ENCODE results near the gene PPIP5K2. TPM values are rescaled to one million over a fixed set of nuclear protein-coding genes. Genes with fewer than 3 reads are reported as not detected.

The PPIP5K2 gene
- total and polyA plus RNA-seq, 3 donors from 2014 or later, result 23.7 to 42.8 (median 30.4) TPM

DNA sequence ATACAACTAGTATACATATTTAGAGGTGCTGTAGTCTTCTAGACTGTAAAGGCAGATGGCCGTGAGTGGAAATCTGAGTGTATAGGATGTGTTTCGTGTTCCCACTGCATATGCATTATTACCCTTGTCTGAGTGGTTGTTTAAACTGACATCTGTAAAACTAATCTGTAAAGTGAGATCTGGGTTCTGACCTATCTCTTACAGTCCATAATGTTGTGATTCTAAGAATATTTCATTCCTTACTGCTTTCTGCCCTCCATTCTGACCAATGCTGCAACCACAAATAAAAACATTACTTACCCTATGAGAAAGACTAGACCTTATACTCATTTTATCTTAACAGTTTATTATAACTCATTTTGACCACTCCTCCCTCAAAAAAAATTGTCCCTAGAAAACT is 90.9 kb downstream of the PPIP5K2 start:
- H3K4me1 ChIP-seq, result no peaks in the 10 kb centered on the region
- DNase-seq, result no peak
- WGBS, 2 donors, result 95 to 97% methylated on average over 2 of the region's 2 CpGs
- no peak overlapping the region for H3K27ac ChIP-seq
- no peaks in the 10 kb centered on the region for H3K9me3 ChIP-seq
- H3K36me3 ChIP-seq (ENCODE audit: low read depth, missing control alignments), result no peaks in the 10 kb centered on the region
- TF ChIP-seq, protein P1, sequence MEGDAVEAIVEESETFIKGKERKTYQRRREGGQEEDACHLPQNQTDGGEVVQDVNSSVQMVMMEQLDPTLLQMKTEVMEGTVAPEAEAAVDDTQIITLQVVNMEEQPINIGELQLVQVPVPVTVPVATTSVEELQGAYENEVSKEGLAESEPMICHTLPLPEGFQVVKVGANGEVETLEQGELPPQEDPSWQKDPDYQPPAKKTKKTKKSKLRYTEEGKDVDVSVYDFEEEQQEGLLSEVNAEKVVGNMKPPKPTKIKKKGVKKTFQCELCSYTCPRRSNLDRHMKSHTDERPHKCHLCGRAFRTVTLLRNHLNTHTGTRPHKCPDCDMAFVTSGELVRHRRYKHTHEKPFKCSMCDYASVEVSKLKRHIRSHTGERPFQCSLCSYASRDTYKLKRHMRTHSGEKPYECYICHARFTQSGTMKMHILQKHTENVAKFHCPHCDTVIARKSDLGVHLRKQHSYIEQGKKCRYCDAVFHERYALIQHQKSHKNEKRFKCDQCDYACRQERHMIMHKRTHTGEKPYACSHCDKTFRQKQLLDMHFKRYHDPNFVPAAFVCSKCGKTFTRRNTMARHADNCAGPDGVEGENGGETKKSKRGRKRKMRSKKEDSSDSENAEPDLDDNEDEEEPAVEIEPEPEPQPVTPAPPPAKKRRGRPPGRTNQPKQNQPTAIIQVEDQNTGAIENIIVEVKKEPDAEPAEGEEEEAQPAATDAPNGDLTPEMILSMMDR (IDR thresholded peaks at IDR 0.05), result no peak
- TF ChIP-seq POLR2A (IDR thresholded peaks at IDR 0.05), result no peak
- intact Hi-C loops (cut with DNase I; ENCODE audit: low total_unique reads), result no loop called here
- no peaks in the 10 kb centered on the region for H3K27me3 ChIP-seq
- no peak overlapping the region for H3K4me3 ChIP-seq

DNA sequence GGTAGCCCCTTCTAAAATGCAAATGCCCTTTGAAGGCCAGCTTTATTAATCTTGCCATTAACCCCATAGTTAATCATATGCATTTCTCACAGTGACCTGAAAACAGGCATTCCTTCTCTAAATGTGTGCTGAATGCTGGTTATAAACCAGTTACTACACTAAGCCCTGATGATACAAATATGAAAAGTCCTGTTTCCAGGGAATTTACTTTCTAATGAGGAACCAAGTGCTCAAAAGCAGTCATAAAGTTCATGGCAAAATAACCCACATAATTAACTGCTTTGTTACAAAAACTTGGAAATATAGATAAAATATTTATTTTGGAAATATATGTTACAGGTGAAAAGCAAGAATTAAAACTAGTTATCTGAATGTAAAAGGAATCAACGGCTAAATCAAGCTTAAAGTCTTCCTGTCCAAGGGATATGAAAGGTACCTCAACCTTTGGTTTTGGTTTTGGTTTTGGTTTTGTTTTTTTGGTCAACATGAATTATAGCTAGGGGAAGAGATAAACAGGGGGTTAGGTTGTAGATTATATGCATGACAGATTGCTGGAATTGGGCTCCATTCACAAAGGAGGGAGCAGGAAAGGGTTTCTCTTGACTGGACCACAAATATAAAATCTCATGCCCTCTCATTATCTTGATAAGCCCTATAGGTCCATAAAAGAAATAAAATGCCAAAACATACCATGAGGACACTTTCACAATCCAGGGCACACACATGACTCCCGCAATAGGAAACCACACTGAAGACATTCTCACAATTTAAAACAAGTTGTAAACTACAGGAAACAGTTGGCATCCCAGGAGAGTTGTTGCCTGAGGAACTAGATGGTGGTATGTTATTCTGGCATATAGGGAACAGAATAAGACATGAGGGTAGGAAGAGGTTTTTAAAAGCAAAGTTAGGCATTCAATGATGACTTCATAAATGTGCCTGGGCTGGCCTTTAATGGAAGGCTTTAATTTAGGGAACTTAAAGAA is 91.8 kb downstream of the PPIP5K2 start:
- no peak overlapping the region for H3K27ac ChIP-seq
- H3K4me1 ChIP-seq, result no peaks in the 10 kb centered on the region
- no peak overlapping the region for H3K4me3 ChIP-seq
- H3K27me3 ChIP-seq, result no peaks in the 10 kb centered on the region
- no peak for DNase-seq
- no peaks in the 10 kb centered on the region for H3K9me3 ChIP-seq
- TF ChIP-seq, protein P1 (IDR thresholded peaks at IDR 0.05), result no peak
- TF ChIP-seq POLR2A (IDR thresholded peaks at IDR 0.05), result no peak
- intact Hi-C loops (cut with DNase I; ENCODE audit: low total_unique reads), result no loop called here
- 78 to 79% methylated on average over 2 of the region's 2 CpGs for WGBS, 2 donors
- no peaks in the 10 kb centered on the region for H3K36me3 ChIP-seq (ENCODE audit: low read depth, missing control alignments)

DNA sequence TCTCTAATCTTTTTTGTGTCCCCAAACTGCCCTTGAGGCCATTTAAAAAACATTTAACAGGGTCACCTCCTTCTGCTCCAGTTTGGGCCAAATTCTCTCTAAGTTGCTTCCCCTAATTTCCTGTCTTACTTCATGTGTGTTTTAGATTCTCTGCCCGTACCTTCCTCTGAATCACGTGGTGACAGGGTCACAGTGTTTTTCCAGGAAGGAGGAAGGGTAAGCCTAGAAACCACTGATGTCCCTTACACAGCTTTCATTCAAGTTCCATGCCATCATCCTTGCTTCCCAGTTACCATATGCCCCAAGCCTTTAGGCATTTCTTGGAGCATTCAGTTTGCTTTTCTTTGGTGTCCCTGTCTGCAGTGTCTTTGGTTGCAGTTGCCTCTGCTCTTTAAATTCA is 96.0 kb downstream of the PPIP5K2 start:
- Histone ChIP-seq H3K9me3 (no peaks in the 10 kb centered on the region), H3K27ac (no peak overlapping the region), H3K27me3 (no peaks in the 10 kb centered on the region), H3K4me3 (no peak overlapping the region), H3K4me1 (no peaks in the 10 kb centered on the region), H3K36me3 (ENCODE audit: low read depth, missing control alignments) (no peaks in the 10 kb centered on the region)
- WGBS, 2 donors, result 32 to 33% methylated on average over 2 of the region's 2 CpGs
- no peak for TF ChIP-seq POLR2A (IDR thresholded peaks at IDR 0.05)
- TF ChIP-seq, protein P1 (IDR thresholded peaks at IDR 0.05), result no peak
- intact Hi-C loops (cut with DNase I; ENCODE audit: low total_unique reads), result no loop called here
- no peak for DNase-seq

DNA sequence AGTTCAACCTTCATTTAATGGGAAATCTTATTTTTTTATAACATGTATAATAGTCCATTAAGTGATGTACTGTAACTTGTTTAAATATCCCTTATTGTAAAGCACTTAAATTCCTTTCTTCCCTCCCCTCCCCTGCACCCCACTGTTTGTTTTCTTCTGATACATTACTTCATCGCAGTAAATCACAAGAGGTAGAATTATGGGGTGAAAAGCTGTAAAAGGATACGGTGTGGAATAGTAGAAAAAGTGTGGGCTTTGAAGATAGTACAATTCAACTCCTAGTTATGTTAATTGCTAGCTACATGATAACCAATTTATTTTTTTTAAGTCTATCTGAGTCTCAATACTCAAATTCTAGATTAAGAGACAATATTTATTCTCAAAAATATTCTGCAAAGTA is 96.6 kb downstream of the PPIP5K2 start:
- TF ChIP-seq, protein P1 (IDR thresholded peaks at IDR 0.05), result no peak
- no peak for TF ChIP-seq POLR2A (IDR thresholded peaks at IDR 0.05)
- 68 to 76% methylated on average over 2 of the region's 2 CpGs for WGBS, 2 donors
- DNase-seq, result no peak
- Histone ChIP-seq H3K27ac (no peak overlapping the region), H3K9me3 (no peaks in the 10 kb centered on the region), H3K4me1 (no peaks in the 10 kb centered on the region), H3K36me3 (ENCODE audit: low read depth, missing control alignments) (no peaks in the 10 kb centered on the region), H3K4me3 (no peak overlapping the region), H3K27me3 (no peaks in the 10 kb centered on the region)
- intact Hi-C loops (cut with DNase I; ENCODE audit: low total_unique reads), result no loop called here

Measured in testis (tissue), 3 donors.